KMS-11 (cell line): ENCODE results near the gene ZDHHC24.

Experiments
- H2AFZ ChIP-seq: fragments of 200-600 bp; sonication (generic); 2 replicates; pipeline ENCODE4 v1.6.1; 2016; ENCODE audit warnings: antibody characterized with exemption, mixed run types, low read depth
- H3K27ac ChIP-seq: fragments of 200-600 bp; sonication (generic); 2 replicates; pipeline ENCODE4 v1.6.1; 2016; ENCODE audit warnings: mild to moderate bottlenecking, mixed run types
- H3K27me3 ChIP-seq: fragments of 200-600 bp; sonication (generic); 2 replicates; pipeline ENCODE4 v1.6.1; 2017; ENCODE audit warnings: mild to moderate bottlenecking, low read depth, mixed run types, moderate library complexity; ENCODE audit not compliant: insufficient read depth
- H3K36me3 ChIP-seq: fragments of 200-600 bp; sonication (generic); 2 replicates; pipeline ENCODE4 v1.6.1; 2017; ENCODE audit warnings: mild to moderate bottlenecking, mixed run types; ENCODE audit not compliant: insufficient read depth
- H3K4me1 ChIP-seq: fragments of 200-600 bp; sonication (generic); 2 replicates; pipeline ENCODE4 v1.6.1; 2016; ENCODE audit warnings: mild to moderate bottlenecking, low read depth, mixed run types; ENCODE audit not compliant: poor library complexity, severe bottlenecking
- H3K4me2 ChIP-seq: fragments of 200-600 bp; sonication (generic); 2 replicates; pipeline ENCODE4 v1.7.0; 2016; ENCODE audit warnings: mild to moderate bottlenecking, mixed run types
- H3K4me3 ChIP-seq: fragments of 200-600 bp; sonication (generic); IDR thresholded peaks from 2 replicates; pipeline ENCODE4 v1.6.1; 2017; ENCODE audit warnings: low read depth, low read length, mixed read lengths; ENCODE audit not compliant: insufficient read depth
- H3K79me2 ChIP-seq: fragments of 200-600 bp; sonication (generic); 2 replicates; pipeline ENCODE4 v1.6.1; 2016; ENCODE audit warnings: low read depth, mixed run types; ENCODE audit not compliant: insufficient read depth
- H3K9ac ChIP-seq: fragments of 200-600 bp; sonication (generic); 2 replicates; pipeline ENCODE4 v1.6.1; 2016; ENCODE audit warnings: mild to moderate bottlenecking, mixed run types
- H4K20me1 ChIP-seq: fragments of 200-600 bp; sonication (generic); 2 replicates; pipeline ENCODE4 v1.6.1; 2016; ENCODE audit warnings: mild to moderate bottlenecking, mixed run types; ENCODE audit not compliant: insufficient read depth
- CTCF ChIP-seq: fragments of 200-600 bp; sonication (generic); conservative IDR thresholded peaks from 2 replicates; pipeline ENCODE4 v1.6.1; 2017; ENCODE audit warnings: low read depth, mild to moderate bottlenecking, antibody characterized with exemption, low read length, moderate library complexity, mixed read lengths

Gene ZDHHC24

GRCh38 chr11:66561975-66562248 lies 16.1 kb upstream of the ZDHHC24 start:
- TF ChIP-seq CTCF = no peak
- H3K36me3 ChIP-seq = no peaks in the 10 kb centered on the region
- no peaks in the 10 kb centered on the region for H4K20me1 ChIP-seq
- no peak overlapping the region for H2AFZ ChIP-seq
- H3K4me2 ChIP-seq = no peak overlapping the region
- H3K4me1 ChIP-seq = no peaks in the 10 kb centered on the region
- H3K79me2 ChIP-seq = no peaks in the 10 kb centered on the region
- H3K9ac ChIP-seq = no peak overlapping the region
- H3K4me3 ChIP-seq = no peak overlapping the region
- no peak overlapping the region for H3K27ac ChIP-seq
- H3K27me3 ChIP-seq = peaks cover 5% of the 10 kb centered on the region; the same call in 1 of the 2 replicates

GRCh38 chr11:66561178-66561974 lies 15.5 kb upstream of the ZDHHC24 start:
- Histone ChIP-seq H4K20me1 (no peaks in the 10 kb centered on the region), H3K36me3 (no peaks in the 10 kb centered on the region), H2AFZ (no peak overlapping the region), H3K4me3 (no peak overlapping the region), H3K79me2 (no peaks in the 10 kb centered on the region), H3K9ac (no peak overlapping the region), H3K27ac (no peak overlapping the region), H3K27me3 (peaks cover 5% of the 10 kb centered on the region; the same call in 1 of the 2 replicates), H3K4me2 (no peak overlapping the region), H3K4me1 (no peaks in the 10 kb centered on the region)
- no peak for TF ChIP-seq CTCF

GRCh38 chr11:66559866-66560676 lies 14.2 kb upstream of the ZDHHC24 start:
- Histone ChIP-seq H3K4me1 (no peaks in the 10 kb centered on the region), H3K36me3 (no peaks in the 10 kb centered on the region), H3K4me2 (no peak overlapping the region), H3K27me3 (peaks cover 5% of the 10 kb centered on the region; the same call in 1 of the 2 replicates), H2AFZ (no peak overlapping the region), H3K4me3 (no peak overlapping the region), H3K9ac (no peak overlapping the region), H3K27ac (no peak overlapping the region), H4K20me1 (no peaks in the 10 kb centered on the region), H3K79me2 (no peaks in the 10 kb centered on the region)
- TF ChIP-seq CTCF = no peak

GRCh38 chr11:66559142-66559865 lies 13.5 kb upstream of the ZDHHC24 start:
- Histone ChIP-seq H3K4me3 (no peak overlapping the region), H3K79me2 (no peaks in the 10 kb centered on the region), H4K20me1 (no peaks in the 10 kb centered on the region), H3K27me3 (peaks cover 5% of the 10 kb centered on the region; the same call in 1 of the 2 replicates), H3K27ac (no peak overlapping the region), H2AFZ (no peak overlapping the region), H3K9ac (no peak overlapping the region), H3K36me3 (no peaks in the 10 kb centered on the region), H3K4me2 (no peak overlapping the region), H3K4me1 (no peaks in the 10 kb centered on the region)
- TF ChIP-seq CTCF = no peak
